GM12878 (cell line): ENCODE measurements around the gene RPL3. TPM values are rescaled to one million over a fixed set of nuclear protein-coding genes. Genes with fewer than 3 reads are reported as not detected.

ENCODE experiments used
- ATAC-seq: fragments of 200-7000 bp; cut with Tn5 transposase; 3 replicates; pipeline ENCODE4 v1.9.1; 2020; ENCODE audit warnings: mild to moderate bottlenecking, moderate library complexity
- BruUV-seq: library from RNA; stranded (reverse); fragments of 400-500 nt; replicated peaks from 2 replicates; lab custom pipeline; 2021; lab: Mats Ljungman, UMichigan
- CTCF ChIA-PET: fragments of 300-600 bp; sonication (Branson Sonifier 250); formaldehyde crosslinking; extraction: SDS; loops from one replicate; lab custom pipeline; 2021; ENCODE audit warnings: inconsistent platforms; lab: Yijun Ruan, JAX
- POLR2A ChIA-PET: fragments of 350-600 bp; formaldehyde crosslinking; extraction: SDS; loops from one replicate; lab custom pipeline; 2021; ENCODE audit warnings: inconsistent platforms; lab: Charles Lee
- RAD21 ChIA-PET: fragments of 300-600 bp; sonication (Branson Sonifier 250); formaldehyde crosslinking; loops from one replicate; lab custom pipeline; 2023; ENCODE audit warnings: antibody characterized with exemption; ENCODE audit not compliant: unreplicated experiment; lab: Charles Lee
- SMC1A ChIA-PET: fragments of 300-600 bp; sonication (Branson Sonifier 250); formaldehyde crosslinking; loops from one replicate; lab custom pipeline; 2023; ENCODE audit not compliant: unreplicated experiment, uncharacterized antibody; lab: Charles Lee
- DNase-seq: peaks from one replicate; pipeline ENCODE4 v3.0.0-alpha.2; 2011; ENCODE audit warnings: low read depth, low spot score
- FAIRE-seq: peaks from 3 replicates; lab custom pipeline; 2011; peaks lifted over from hg19 to GRCh38; lab: Jason Lieb, UNC
- H2AFZ ChIP-seq: 2 replicates; pipeline ENCODE4 v1.6.0; 2011; ENCODE audit warnings: low read depth, low read length, control low read depth; ENCODE audit not compliant: control insufficient read depth
- H3K27ac ChIP-seq: 2 replicates; pipeline ENCODE4 v1.5.1; 2011; ENCODE audit warnings: control low read depth; ENCODE audit not compliant: control insufficient read depth, insufficient read depth
- H3K27me3 ChIP-seq, 2 experiments: replicated peaks in 1 of 2; 2 replicates each; pipeline versions ENCODE4 v1.6.0 to v1.6.1; 2011; ENCODE audit warnings: low read length in 1 of 2; ENCODE audit not compliant: control insufficient read depth in 2 of 2, insufficient read depth in 2 of 2
- H3K36me3 ChIP-seq, 2 experiments: 2 replicates each; pipeline ENCODE4 v1.5.1; 2011; ENCODE audit warnings: low read length in 1 of 2; ENCODE audit not compliant: control insufficient read depth in 2 of 2, insufficient read depth in 2 of 2
- H3K4me1 ChIP-seq: 2 replicates; pipeline ENCODE4 v1.6.1; 2011; ENCODE audit warnings: mild to moderate bottlenecking, low read length, moderate library complexity, mixed read lengths; ENCODE audit not compliant: control insufficient read depth, insufficient read depth
- H3K4me2 ChIP-seq: 2 replicates; pipeline ENCODE4 v1.6.0; 2011; ENCODE audit warnings: control low read depth; ENCODE audit not compliant: control insufficient read depth, insufficient read depth
- H3K4me3 ChIP-seq: fragments of 200-600 bp; sonication (generic); 2 replicates; pipeline ENCODE4 v1.5.1; 2016
- H3K79me2 ChIP-seq: 2 replicates; pipeline ENCODE4 v1.6.0; 2011; ENCODE audit warnings: low read length; ENCODE audit not compliant: control insufficient read depth, insufficient read depth
- H3K9ac ChIP-seq: 2 replicates; pipeline ENCODE4 v1.8.0; 2011; ENCODE audit warnings: low read length, control low read depth, mixed read lengths; ENCODE audit not compliant: control insufficient read depth, insufficient read depth
- H3K9me3 ChIP-seq: replicated peaks from 3 replicates; pipeline ENCODE4 v1.5.1; 2011; ENCODE audit warnings: mild to moderate bottlenecking, low read length; ENCODE audit not compliant: control insufficient read depth, insufficient read depth
- H4K20me1 ChIP-seq: 2 replicates; pipeline ENCODE4 v1.6.0; 2011; ENCODE audit not compliant: control insufficient read depth, insufficient read depth
- BHLHE40 ChIP-seq, 2 experiments: fragments of 450-650 bp in 1 of 2; IDR thresholded peaks; 2 replicates each; pipeline ENCODE4 v1.6.1; 2011 to 2017; ENCODE audit warnings: low read depth in 2 of 2, borderline replicate concordance in 1 of 2, improper control_type of control experiment in 1 of 2, low read length in 1 of 2, mild to moderate bottlenecking in 1 of 2
- BMI1 ChIP-seq: fragments of 450-650 bp; IDR thresholded peaks from 2 replicates; pipeline ENCODE4 v1.6.1; 2016; ENCODE audit warnings: mild to moderate bottlenecking, moderate library complexity, borderline replicate concordance
- CBX5 ChIP-seq: sonication (generic); IDR thresholded peaks from 2 replicates; pipeline ENCODE4 v1.6.1; 2016; ENCODE audit warnings: low read depth, moderate library complexity, mild to moderate bottlenecking, inconsistent platforms
- CTCF ChIP-seq, 3 experiments: IDR thresholded peaks in 2 of 3; conservative IDR thresholded peaks in 1 of 3; 2 replicates each; pipeline ENCODE4 v1.5.1; 2011; ENCODE audit warnings: low read depth in 3 of 3, low read length in 3 of 3, mild to moderate bottlenecking in 3 of 3, control low read depth in 2 of 3, moderate library complexity in 2 of 3, inconsistent platforms in 1 of 3, mixed read lengths in 1 of 3; ENCODE audit not compliant: control insufficient read depth in 2 of 3, insufficient read depth in 1 of 3; ENCODE audit errors: extremely low read depth in 1 of 3
- EGR1 ChIP-seq, 2 experiments: IDR thresholded peaks; 1 replicate in 1 of 2; 2 replicates in 1 of 2; pipeline ENCODE4 v1.6.1; 2011 to 2012; ENCODE audit warnings: low read depth in 2 of 2, low read length in 2 of 2, borderline replicate concordance in 1 of 2, mild to moderate bottlenecking in 1 of 2, moderate library complexity in 1 of 2
- FOS ChIP-seq: IDR thresholded peaks from 3 replicates; pipeline ENCODE4 v1.6.1; 2011; ENCODE audit warnings: borderline replicate concordance; ENCODE audit not compliant: insufficient read length; ENCODE audit errors: extremely low read depth
- GABPA ChIP-seq: IDR thresholded peaks from 2 replicates; pipeline ENCODE4 v1.6.1; 2014; ENCODE audit warnings: antibody characterized with exemption, low read depth, mild to moderate bottlenecking, inconsistent platforms
- NFYA ChIP-seq: IDR thresholded peaks from 2 replicates; pipeline ENCODE4 v1.6.1; 2011; ENCODE audit warnings: low read depth, mild to moderate bottlenecking, low read length, improper control_type of control experiment, borderline replicate concordance
- RAD51 ChIP-seq: fragments of 450-650 bp; IDR thresholded peaks from 2 replicates; pipeline ENCODE4 v1.6.1; 2016; ENCODE audit warnings: moderate library complexity, mild to moderate bottlenecking, inconsistent platforms
- SPI1 ChIP-seq: IDR thresholded peaks from 2 replicates; pipeline ENCODE4 v1.6.1; 2011; ENCODE audit warnings: low read depth, mild to moderate bottlenecking, low read length, moderate library complexity, borderline replicate concordance; ENCODE audit not compliant: insufficient read depth
- SRF ChIP-seq, 2 experiments: IDR thresholded peaks; 2 replicates each; pipeline ENCODE4 v1.6.1; 2011; ENCODE audit warnings: low read depth in 2 of 2, low read length in 2 of 2, mild to moderate bottlenecking in 1 of 2, moderate library complexity in 1 of 2
- ZBED1 ChIP-seq: IDR thresholded peaks from 2 replicates; pipeline ENCODE4 v1.6.1; 2016; ENCODE audit warnings: borderline replicate concordance
- ZBTB11 ChIP-seq: fragments of 450-650 bp; formaldehyde crosslinking; IDR thresholded peaks from 2 replicates; pipeline ENCODE4 v1.5.0; 2022; ENCODE audit warnings: mild to moderate bottlenecking, missing genetic modification characterization
- WGBS: methylation state at CpG from one replicate; pipeline ENCODE4 v1.1.6; 2016; ENCODE audit warnings: low lambda C conversion rate; ENCODE audit not compliant: insufficient replicate concordance, insufficient coverage; ENCODE audit errors: missing lambda C conversion rate; 5-methylcytosine and 5-hydroxymethylcytosine counted together
- in situ Hi-C: fragments of 300-500 bp; cut with MboI; formaldehyde crosslinking; loops from 9 replicates; pipeline ENCODE4 v1.14.3; 2018; ENCODE audit warnings: mixed read lengths
- intact Hi-C: fragments of 100-400 bp; cut with micrococcal nuclease; formaldehyde crosslinking; loops from one replicate; pipeline ENCODE4 v1.14.2; 2022; ENCODE audit not compliant: unreplicated experiment
- polyA plus RNA-seq, 11 experiments: library from polyadenylated mRNA; depleted of rRNA in 4 of 11; unstranded in 6 of 11; stranded (reverse) in 5 of 11; fragments of >200 nt; fragmentation: Nextera tagmentation in 4 of 11; fragmentation: Illumina TruSeq in 1 of 11; extraction: Ambion mirVana in 4 of 11; extraction: Trizol in 1 of 11; gene quantifications; 1 replicate in 1 of 11; 2 replicates in 10 of 11; pipeline versions ENCODE4 v1.2.1 to v1.2.3, GENCODE V29; 2011 to 2016; ENCODE audit warnings: inconsistent platforms in 2 of 11, missing spikeins in 2 of 11, low read depth in 1 of 11
- total RNA-seq, 4 experiments: library from RNA; depleted of rRNA in 3 of 4; stranded (reverse); fragments of >200 nt in 3 of 4; fragmentation: Illumina TruSeq in 1 of 4; extraction: Trizol in 1 of 4; gene quantifications; 2 replicates each; pipeline versions ENCODE4 v1.2.1 to v1.2.3, GENCODE V29; 2013 to 2021
- TF ChIP-seq, protein P1 (sequence below): fragments of 150-350 bp; IDR thresholded peaks from 2 replicates; pipeline ENCODE4 v1.6.1; 2016; ENCODE audit warnings: low read depth, low read length

The RPL3 gene
- total and polyA plus RNA-seq, 10 of the 15 experiments (the other 5 are each of a cell fraction or from before 2014, with no cell fraction given), result 1,534 to 6,791 (median 3,992) TPM

DNA sequence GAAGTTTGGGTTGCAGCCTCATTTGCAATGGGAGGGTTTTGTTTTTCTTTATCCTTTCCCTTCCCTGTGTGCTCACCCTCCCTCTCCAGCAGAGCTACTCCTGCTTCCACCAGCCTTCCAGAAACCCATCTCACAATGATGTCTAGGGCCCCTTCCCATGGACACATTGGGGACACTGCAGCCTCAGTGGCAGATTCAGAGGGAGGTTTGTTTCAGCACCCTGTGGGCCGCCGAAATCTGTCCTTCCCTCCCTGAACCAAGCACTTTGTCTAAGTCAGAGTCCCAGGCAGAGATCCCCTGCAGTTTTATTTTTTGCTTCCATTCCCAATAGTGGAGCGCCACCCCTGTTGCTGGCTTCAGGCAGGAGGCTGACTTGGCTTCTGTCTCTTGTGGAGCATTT lies 21.8 kb upstream of the RPL3 start:
- H3K4me3 ChIP-seq, result no peak overlapping the region
- no peaks in the 10 kb centered on the region for H3K9me3 ChIP-seq
- 55% methylated on average over 3 of the region's 3 CpGs for WGBS
- RAD21 ChIA-PET, result no interaction called here
- no peak overlapping the region for H2AFZ ChIP-seq
- peaks cover 0 to 1% of the 10 kb centered on the region in 2 experiments; a peak in 2 of 4 replicates for H3K27me3 ChIP-seq
- H3K9ac ChIP-seq, result no peak overlapping the region
- no peak overlapping the region for H3K27ac ChIP-seq
- DNase-seq (no peak), ATAC-seq (no peak), FAIRE-seq (no peak)
- no TSS peak for BruUV-seq
- no peaks in the 10 kb centered on the region for H3K36me3 ChIP-seq
- H3K4me1 ChIP-seq, result no peaks in the 10 kb centered on the region
- no peaks in the 10 kb centered on the region for H4K20me1 ChIP-seq
- CTCF ChIA-PET, result interaction anchor here (2.7 to 3.5 kb wide), 2 partner anchors 10 to 153 kb away, joined by 13 to 36 read pairs; no protein-coding TSS in a partner anchor
- no peak for TF ChIP-seq SPI1
- TF ChIP-seq GABPA, result no peak
- no peak for TF ChIP-seq EGR1 (IDR thresholded peaks at IDR 0.05; ENCODE audit: borderline replicate concordance in 1 of 2, low read depth in 2 of 2, low read length in 2 of 2)
- no peak for TF ChIP-seq RAD51
- TF ChIP-seq BHLHE40 (IDR thresholded peaks at IDR 0.05; ENCODE audit: borderline replicate concordance in 1 of 2, low read depth in 2 of 2, low read length in 1 of 2), result no peak
- no peak for TF ChIP-seq SRF (IDR thresholded peaks at IDR 0.05; ENCODE audit: low read depth in 2 of 2, low read length in 2 of 2)
- TF ChIP-seq CBX5, result no peak
- no peak for TF ChIP-seq ZBTB11 (CRISPR knock-in tag)
- TF ChIP-seq FOS, result no peak
- no peak for TF ChIP-seq NFYA
- no peak for TF ChIP-seq BMI1
- TF ChIP-seq ZBED1, result no peak
- no peak for TF ChIP-seq CTCF (IDR thresholded peaks at IDR 0.05 in 2 of 3, conservative IDR thresholded peaks at IDR 0.05 in 1 of 3; ENCODE audit: control insufficient read depth in 2 of 3, extremely low read depth in 1 of 3, insufficient read depth in 1 of 3, low read depth in 3 of 3, low read length in 3 of 3)
- TF ChIP-seq, protein P1, sequence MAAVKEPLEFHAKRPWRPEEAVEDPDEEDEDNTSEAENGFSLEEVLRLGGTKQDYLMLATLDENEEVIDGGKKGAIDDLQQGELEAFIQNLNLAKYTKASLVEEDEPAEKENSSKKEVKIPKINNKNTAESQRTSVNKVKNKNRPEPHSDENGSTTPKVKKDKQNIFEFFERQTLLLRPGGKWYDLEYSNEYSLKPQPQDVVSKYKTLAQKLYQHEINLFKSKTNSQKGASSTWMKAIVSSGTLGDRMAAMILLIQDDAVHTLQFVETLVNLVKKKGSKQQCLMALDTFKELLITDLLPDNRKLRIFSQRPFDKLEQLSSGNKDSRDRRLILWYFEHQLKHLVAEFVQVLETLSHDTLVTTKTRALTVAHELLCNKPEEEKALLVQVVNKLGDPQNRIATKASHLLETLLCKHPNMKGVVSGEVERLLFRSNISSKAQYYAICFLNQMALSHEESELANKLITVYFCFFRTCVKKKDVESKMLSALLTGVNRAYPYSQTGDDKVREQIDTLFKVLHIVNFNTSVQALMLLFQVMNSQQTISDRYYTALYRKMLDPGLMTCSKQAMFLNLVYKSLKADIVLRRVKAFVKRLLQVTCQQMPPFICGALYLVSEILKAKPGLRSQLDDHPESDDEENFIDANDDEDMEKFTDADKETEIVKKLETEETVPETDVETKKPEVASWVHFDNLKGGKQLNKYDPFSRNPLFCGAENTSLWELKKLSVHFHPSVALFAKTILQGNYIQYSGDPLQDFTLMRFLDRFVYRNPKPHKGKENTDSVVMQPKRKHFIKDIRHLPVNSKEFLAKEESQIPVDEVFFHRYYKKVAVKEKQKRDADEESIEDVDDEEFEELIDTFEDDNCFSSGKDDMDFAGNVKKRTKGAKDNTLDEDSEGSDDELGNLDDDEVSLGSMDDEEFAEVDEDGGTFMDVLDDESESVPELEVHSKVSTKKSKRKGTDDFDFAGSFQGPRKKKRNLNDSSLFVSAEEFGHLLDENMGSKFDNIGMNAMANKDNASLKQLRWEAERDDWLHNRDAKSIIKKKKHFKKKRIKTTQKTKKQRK, result no peak
- SMC1A ChIA-PET, result interaction anchor here (1.3 kb wide), 1 partner anchor 12 kb away, joined by 3 read pairs; no protein-coding TSS in a partner anchor
- H3K4me2 ChIP-seq, result no peak overlapping the region
- intact Hi-C loops, result no loop called here
- POLR2A ChIA-PET, result no interaction called here
- in situ Hi-C loops, result loop anchor here (10.0 kb wide), 1 partner anchor 694 kb away; no protein-coding TSS in a partner anchor
- no peaks in the 10 kb centered on the region for H3K79me2 ChIP-seq
